Endothelial cell of umbilical vein (primary cell): ENCODE measurements around the gene DCAF10.

ENCODE experiments used
- CTCF ChIP-seq, 2 donors: IDR thresholded peaks; 1 replicate in 1 of 2; 2 replicates in 1 of 2; pipeline ENCODE4 v1.5.1; 2011; ENCODE audit warnings: low read length in 2 of 2, mild to moderate bottlenecking in 2 of 2, moderate library complexity in 2 of 2, control low read depth in 1 of 2, inconsistent platforms in 1 of 2, low read depth in 1 of 2; ENCODE audit not compliant: insufficient read depth in 1 of 2; ENCODE audit errors: extremely low read depth in 1 of 2
- EZH2 ChIP-seq: IDR thresholded peaks from 2 replicates; pipeline ENCODE4 v1.6.1; 2012; ENCODE audit warnings: borderline replicate concordance, low read depth, mild to moderate bottlenecking, moderate library complexity, low read length, inconsistent platforms; ENCODE audit not compliant: severe bottlenecking
- FOS ChIP-seq: IDR thresholded peaks from 2 replicates; pipeline ENCODE4 v1.6.1; 2011; ENCODE audit warnings: mild to moderate bottlenecking, low read length, moderate library complexity, borderline replicate concordance; ENCODE audit not compliant: insufficient read depth
- GATA2 ChIP-seq: IDR thresholded peaks from 2 replicates; pipeline ENCODE4 v1.7.0; 2011; ENCODE audit warnings: low read depth, mild to moderate bottlenecking, moderate library complexity, mixed read lengths, low read length; ENCODE audit not compliant: insufficient read length, insufficient read depth
- MAX ChIP-seq: IDR thresholded peaks from 2 replicates; pipeline ENCODE4 v1.6.1; 2011; ENCODE audit not compliant: insufficient read depth, insufficient read length
- POLR2A ChIP-seq: IDR thresholded peaks from 2 replicates; pipeline ENCODE4 v1.6.1; 2012; ENCODE audit warnings: low read depth, mild to moderate bottlenecking, control low read depth, low read length
- POLR2AphosphoS5 ChIP-seq: IDR thresholded peaks from 2 replicates; pipeline ENCODE4 v1.6.1; 2012; ENCODE audit warnings: low read depth, mild to moderate bottlenecking, control low read depth, low read length, moderate library complexity; ENCODE audit not compliant: insufficient read depth

GRCh38 chr9:37760416-37761161, 40.0 kb upstream of the DCAF10 start:
- TF ChIP-seq POLR2A = no peak
- TF ChIP-seq CTCF (IDR thresholded peaks at IDR 0.05; ENCODE audit: extremely low read depth in 1 of 2, insufficient read depth in 1 of 2, low read depth in 1 of 2, low read length in 2 of 2) = no peak
- no peak for TF ChIP-seq POLR2AphosphoS5
- TF ChIP-seq MAX = no peak
- TF ChIP-seq EZH2 = no peak
- no peak for TF ChIP-seq GATA2
- no peak for TF ChIP-seq FOS
